GM19238 (cell line): ENCODE measurements around the gene MGAT5.
"Not testable (repeated sequence)": the region's sequence is repeated elsewhere in the genome, so short reads cannot be mapped to it uniquely, and the experiment has no call there.

Experiments used
- DNase-seq: peaks from one replicate; pipeline ENCODE4 v3.0.0; 2011; ENCODE audit warnings: low spot score; ENCODE audit not compliant: insufficient read length

MGAT5 gene

GRCh38 chr2:134279417-134279816 lies 25.5 kb downstream of the MGAT5 start:
- DNase-seq, result no peak

GRCh38 chr2:134280231-134280630 lies 26.4 kb downstream of the MGAT5 start:
- DNase-seq, result no peak

- DNase-seq, result no peak
Measured at GRCh38 chr2:134280726-134281125, 26.9 kb downstream of the MGAT5 start.

- no peak for DNase-seq
Measured at GRCh38 chr2:134281815-134282419, 28.0 kb downstream of the MGAT5 start.

- DNase-seq, result no peak
Measured at GRCh38 chr2:134282629-134283400, 28.9 kb downstream of the MGAT5 start.

- no peak for DNase-seq
Measured at GRCh38 chr2:134283661-134284060, 29.8 kb downstream of the MGAT5 start.

GRCh38 chr2:134284119-134284670 lies 30.3 kb downstream of the MGAT5 start:
- DNase-seq, result no peak

- no peak for DNase-seq
Measured at GRCh38 chr2:134287323-134287722, 33.5 kb downstream of the MGAT5 start.

GRCh38 chr2:134288814-134289213 lies 34.9 kb downstream of the MGAT5 start:
- DNase-seq, result no peak

- no peak for DNase-seq
Measured at GRCh38 chr2:134289225-134289624, 35.4 kb downstream of the MGAT5 start.

- DNase-seq, result no peak
Measured at GRCh38 chr2:134290358-134290757, 36.5 kb downstream of the MGAT5 start.

GRCh38 chr2:134292514-134292913 lies 38.6 kb downstream of the MGAT5 start:
- DNase-seq, result no peak

GRCh38 chr2:134293719-134294537 lies 40.1 kb downstream of the MGAT5 start:
- DNase-seq, result no peak

- DNase-seq, result not testable (repeated sequence)
Measured at GRCh38 chr2:134294598-134294997, 40.7 kb downstream of the MGAT5 start.

GRCh38 chr2:134295441-134295840 lies 41.6 kb downstream of the MGAT5 start:
- DNase-seq, result no peak

GRCh38 chr2:134296301-134296700 lies 42.4 kb downstream of the MGAT5 start:
- DNase-seq, result no peak

GRCh38 chr2:134299334-134299733 lies 45.5 kb downstream of the MGAT5 start:
- DNase-seq, result no peak

- no peak for DNase-seq
Measured at GRCh38 chr2:134300585-134300984, 46.7 kb downstream of the MGAT5 start.

GRCh38 chr2:134301099-134301927 lies 47.4 kb downstream of the MGAT5 start:
- DNase-seq, result no peak

- DNase-seq, result no peak
Measured at GRCh38 chr2:134301928-134302260, 48.0 kb downstream of the MGAT5 start.
